ENCODE data around the gene LRTM1. TPM values are rescaled to one million over a fixed set of nuclear protein-coding genes. Genes with fewer than 3 reads are reported as not detected.

Gene LRTM1
- not detected for total RNA-seq

DNA sequence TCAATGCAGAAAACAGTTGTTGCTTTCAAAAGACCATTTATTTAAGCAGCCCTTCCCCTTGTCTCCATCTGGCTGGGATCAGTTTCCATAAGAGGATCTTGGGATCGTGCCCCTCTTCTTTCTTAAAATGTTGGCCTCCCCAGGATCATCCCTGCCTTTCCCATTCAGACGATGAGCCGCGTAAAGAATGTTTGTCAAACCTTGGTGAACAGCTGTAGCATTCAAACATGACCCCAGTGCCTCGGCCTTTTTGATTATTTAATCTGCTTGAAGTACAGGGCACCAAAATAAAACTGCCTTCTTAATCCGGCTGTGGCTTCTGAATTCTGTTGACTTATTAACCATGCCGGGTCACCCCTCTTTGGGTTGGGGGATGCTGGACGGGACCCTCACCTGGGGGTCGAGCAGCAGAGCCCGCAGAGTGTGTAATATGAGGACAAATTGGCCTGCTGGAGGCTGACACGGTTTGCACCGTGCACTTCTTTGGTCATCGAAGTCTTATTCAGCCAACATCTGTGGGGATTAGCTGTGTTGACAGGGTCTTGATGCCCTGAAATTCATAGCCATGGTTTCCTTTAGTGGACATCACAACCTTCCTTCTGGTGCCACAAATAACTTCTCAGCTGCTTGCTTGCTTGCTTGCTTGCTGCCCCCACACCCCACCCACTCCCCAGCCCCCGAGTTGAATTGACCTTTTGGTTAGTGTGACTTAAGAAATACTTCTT, at the start of gene LRTM1:
LRTM1 (minus strand) TSS at position 14 of the 725 bp plus-strand sequence. CDS start 148 bp downstream, outside the sequence.
- H3K4me3 ChIP-seq, result no peak within 1 kb of the TSS

DNA sequence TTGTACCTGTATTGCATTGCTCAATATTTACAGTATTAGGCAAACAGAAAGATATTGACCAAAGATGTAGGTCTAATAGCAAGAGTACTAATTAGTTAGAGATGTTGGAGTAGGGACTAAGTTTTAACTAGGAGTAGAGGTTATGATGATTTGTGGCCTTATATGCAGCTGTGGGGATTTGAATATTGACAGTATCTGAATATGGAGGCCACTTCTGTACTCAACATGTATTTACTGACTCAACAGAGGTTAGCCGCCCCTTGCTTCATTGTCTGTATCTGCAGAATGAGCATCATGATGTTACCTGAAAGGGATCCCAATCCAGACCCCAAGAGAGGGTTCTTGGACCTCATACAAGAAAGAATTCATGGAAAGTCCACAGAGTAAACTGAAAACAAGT, 49.6 kb upstream of the LRTM1 start:
- TF ChIP-seq, protein P1, sequence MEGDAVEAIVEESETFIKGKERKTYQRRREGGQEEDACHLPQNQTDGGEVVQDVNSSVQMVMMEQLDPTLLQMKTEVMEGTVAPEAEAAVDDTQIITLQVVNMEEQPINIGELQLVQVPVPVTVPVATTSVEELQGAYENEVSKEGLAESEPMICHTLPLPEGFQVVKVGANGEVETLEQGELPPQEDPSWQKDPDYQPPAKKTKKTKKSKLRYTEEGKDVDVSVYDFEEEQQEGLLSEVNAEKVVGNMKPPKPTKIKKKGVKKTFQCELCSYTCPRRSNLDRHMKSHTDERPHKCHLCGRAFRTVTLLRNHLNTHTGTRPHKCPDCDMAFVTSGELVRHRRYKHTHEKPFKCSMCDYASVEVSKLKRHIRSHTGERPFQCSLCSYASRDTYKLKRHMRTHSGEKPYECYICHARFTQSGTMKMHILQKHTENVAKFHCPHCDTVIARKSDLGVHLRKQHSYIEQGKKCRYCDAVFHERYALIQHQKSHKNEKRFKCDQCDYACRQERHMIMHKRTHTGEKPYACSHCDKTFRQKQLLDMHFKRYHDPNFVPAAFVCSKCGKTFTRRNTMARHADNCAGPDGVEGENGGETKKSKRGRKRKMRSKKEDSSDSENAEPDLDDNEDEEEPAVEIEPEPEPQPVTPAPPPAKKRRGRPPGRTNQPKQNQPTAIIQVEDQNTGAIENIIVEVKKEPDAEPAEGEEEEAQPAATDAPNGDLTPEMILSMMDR (IDR thresholded peaks at IDR 0.05), result no peak
- no peak for TF ChIP-seq POLR2A (IDR thresholded peaks at IDR 0.05)
- intact Hi-C loops (cut with DNase I; ENCODE audit: low total_unique reads), result no loop called here
- H3K4me3 ChIP-seq, result no peak overlapping the region
- H3K4me1 ChIP-seq, result no peaks in the 10 kb centered on the region
- no peaks in the 10 kb centered on the region for H3K27me3 ChIP-seq
- no peaks in the 10 kb centered on the region for H3K36me3 ChIP-seq
- H3K9me3 ChIP-seq, result no peaks in the 10 kb centered on the region
- DNase-seq, result no peak
- no peak overlapping the region for H3K27ac ChIP-seq

More for the DNA sequence above, at the start of gene LRTM1:
- DNase-seq, result no peak
- Histone ChIP-seq H3K9me3 (no peaks in the 10 kb centered on the region), H3K36me3 (no peaks in the 10 kb centered on the region), H3K4me1 (no peaks in the 10 kb centered on the region), H3K27me3 (no peaks in the 10 kb centered on the region), H3K27ac (no peak within 1 kb of the TSS)
- no peak for TF ChIP-seq POLR2A (IDR thresholded peaks at IDR 0.05)
- TF ChIP-seq, protein P1 (IDR thresholded peaks at IDR 0.05), result no peak
- intact Hi-C loops (cut with DNase I; ENCODE audit: low total_unique reads), result no loop called here

DNA sequence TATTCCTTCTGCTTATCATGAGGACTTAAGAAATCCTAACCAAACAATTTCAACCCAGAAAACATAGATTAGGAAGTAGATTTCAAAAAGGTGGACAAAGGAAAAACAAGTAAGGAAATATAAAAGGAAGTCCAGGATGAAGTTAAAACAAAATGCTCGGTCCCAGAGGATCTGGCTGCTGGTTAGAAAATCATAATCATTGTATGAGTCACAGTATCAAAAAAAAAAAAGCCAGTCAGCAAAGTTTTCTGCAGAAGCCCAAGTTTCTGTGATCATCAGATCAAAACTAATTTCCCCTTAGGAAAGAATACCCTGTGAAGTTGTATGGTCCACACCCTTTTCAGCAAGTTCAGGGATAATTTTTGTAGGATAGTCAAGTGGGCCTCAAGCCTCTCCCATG, 43.0 kb upstream of the LRTM1 start:
- no peak for DNase-seq
- H3K27me3 ChIP-seq, result no peaks in the 10 kb centered on the region

DNA sequence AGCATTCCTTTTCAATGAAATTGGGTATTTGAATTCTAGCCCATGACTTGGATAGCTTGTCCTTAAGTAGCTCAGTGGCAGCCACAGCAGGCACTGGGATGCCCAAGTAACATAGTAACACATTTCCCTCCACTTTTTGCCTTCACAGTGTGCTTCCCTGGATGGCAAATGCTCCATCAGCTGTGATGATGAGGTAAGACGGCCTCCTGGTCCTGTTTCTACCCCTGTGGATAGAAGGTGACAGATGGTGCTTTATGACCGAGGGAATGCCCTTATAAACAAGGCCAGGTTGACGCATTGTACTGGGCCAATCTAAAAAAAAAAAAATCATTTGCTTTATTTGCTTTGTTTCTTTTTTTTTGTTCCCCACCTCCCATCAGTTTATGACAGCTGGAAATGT, 41.8 kb upstream of the LRTM1 start:
- Histone ChIP-seq H3K4me3 (no peak overlapping the region), H3K27me3 (no peaks in the 10 kb centered on the region), H3K27ac (no peak overlapping the region), H3K4me1 (no peaks in the 10 kb centered on the region), H3K9me3 (no peaks in the 10 kb centered on the region), H3K36me3 (no peaks in the 10 kb centered on the region)
- DNase-seq, result no peak
- TF ChIP-seq, protein P1 (IDR thresholded peaks at IDR 0.05), result no peak
- no peak for TF ChIP-seq POLR2A (IDR thresholded peaks at IDR 0.05)
- intact Hi-C loops (cut with DNase I; ENCODE audit: low total_unique reads), result no loop called here

More for the DNA sequence above, 43.0 kb upstream of the LRTM1 start:
- TF ChIP-seq, protein P1 (IDR thresholded peaks at IDR 0.05), result no peak
- TF ChIP-seq POLR2A (IDR thresholded peaks at IDR 0.05), result no peak
- no peak overlapping the region for H3K27ac ChIP-seq
- no peaks in the 10 kb centered on the region for H3K4me1 ChIP-seq
- intact Hi-C loops (cut with DNase I; ENCODE audit: low total_unique reads), result no loop called here
- no peaks in the 10 kb centered on the region for H3K9me3 ChIP-seq
- H3K36me3 ChIP-seq, result no peaks in the 10 kb centered on the region
- no peak overlapping the region for H3K4me3 ChIP-seq

DNA sequence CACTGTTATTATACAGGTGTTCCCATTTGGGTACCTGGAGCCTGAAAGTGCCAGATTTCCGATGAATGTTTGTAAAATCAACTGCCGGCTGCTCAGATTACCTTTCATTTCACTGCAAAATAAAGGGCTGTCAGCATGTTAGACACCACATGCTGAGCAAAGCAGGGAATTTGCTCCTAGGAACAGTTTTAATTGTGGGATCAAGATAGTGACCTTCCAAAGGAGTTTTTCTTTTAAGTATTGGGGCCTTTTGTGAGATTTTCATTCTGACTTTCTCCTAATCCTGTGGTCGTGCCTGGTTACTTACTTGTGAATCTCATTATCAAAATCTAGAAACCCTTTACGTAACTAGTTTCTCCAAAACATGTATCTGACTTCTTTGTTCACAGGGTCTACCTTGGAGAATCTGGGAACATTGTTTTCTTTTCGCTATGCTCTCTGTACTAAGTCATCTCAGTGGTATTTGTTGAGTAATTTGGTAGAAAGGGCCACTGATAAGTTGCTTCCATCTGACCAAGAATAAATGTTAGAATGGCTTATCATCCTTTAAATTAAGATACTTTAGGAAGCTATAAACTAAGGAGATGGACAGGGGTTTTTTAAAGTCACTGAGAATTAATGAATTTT, 40.8 kb upstream of the LRTM1 start:
- no peaks in the 10 kb centered on the region for H3K9me3 ChIP-seq
- H3K36me3 ChIP-seq, result no peaks in the 10 kb centered on the region
- H3K27ac ChIP-seq, result no peak overlapping the region
- no peaks in the 10 kb centered on the region for H3K4me1 ChIP-seq
- H3K4me3 ChIP-seq, result no peak overlapping the region
- TF ChIP-seq, protein P1 (IDR thresholded peaks at IDR 0.05), result no peak
- no peak for TF ChIP-seq POLR2A (IDR thresholded peaks at IDR 0.05)
- no peak for DNase-seq
- no peaks in the 10 kb centered on the region for H3K27me3 ChIP-seq
- intact Hi-C loops (cut with DNase I; ENCODE audit: low total_unique reads), result no loop called here

All from uterus (tissue), 4 donors.